ENCODE measurements around the gene CSNK1G1.
"Not testable (repeated sequence)": the region's sequence is repeated elsewhere in the genome, so short reads cannot be mapped to it uniquely, and the experiment has no call there.

The CSNK1G1 gene

DNA sequence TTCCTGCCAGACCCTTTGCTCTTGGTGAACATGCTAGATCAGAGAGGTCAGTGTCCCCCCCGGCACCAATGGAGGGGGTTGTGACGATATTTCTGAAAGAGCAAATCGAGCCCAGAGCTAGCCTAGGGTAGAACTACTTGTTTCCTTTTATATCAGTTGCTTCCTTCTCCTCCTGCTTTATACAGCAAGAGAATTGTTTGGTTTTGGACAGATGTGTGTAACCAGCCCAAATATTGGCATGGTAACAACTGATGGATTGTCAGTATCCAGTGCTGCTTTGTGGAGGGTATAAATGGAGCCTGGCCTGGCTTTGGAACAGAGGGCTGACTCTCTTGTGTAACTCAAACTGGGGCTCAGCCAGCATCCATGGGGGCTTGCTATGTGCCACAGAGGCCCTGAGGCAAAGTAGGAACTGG lies 233.0 kb downstream of the CSNK1G1 start:
- DNase-seq = no peak

DNA sequence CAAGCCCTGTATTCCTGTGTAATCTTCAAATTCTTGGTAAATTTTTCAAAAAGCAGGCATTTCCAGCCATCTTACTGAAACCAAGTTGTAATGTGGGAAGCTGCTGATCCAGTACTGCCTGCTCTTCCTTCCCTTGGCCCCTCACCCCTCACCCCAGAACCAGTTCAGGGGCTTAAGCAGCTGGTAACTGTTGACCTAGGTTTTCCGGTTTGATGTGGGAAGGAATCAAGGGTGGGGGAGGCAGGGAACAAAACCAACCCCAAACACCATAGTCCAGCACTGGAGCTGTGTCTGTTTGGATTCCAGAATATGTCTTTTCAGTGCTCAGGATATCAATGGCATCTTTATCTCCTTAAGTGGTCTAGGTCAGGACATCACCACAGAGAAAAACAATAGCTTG lies 233.5 kb downstream of the CSNK1G1 start:
- DNase-seq = no peak

DNA sequence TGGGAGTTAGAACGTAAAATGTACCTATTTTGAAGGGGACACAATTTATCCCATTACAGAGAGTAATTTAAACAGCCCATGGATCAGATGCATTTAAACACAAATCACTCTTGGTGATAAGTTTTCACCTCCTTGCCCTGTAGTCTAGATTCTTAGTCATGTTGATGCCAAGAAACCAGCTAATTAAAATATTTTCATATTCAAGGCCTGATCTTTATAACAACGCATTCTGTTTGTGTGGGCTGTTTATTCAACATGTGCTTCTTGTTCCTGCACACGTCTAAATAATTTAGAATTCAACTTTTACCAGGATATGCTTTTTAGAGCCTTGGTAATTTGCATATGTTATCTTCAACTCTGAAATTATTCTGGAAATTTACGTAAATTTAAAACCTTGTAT lies 234.4 kb downstream of the CSNK1G1 start:
- no peak for DNase-seq

DNA sequence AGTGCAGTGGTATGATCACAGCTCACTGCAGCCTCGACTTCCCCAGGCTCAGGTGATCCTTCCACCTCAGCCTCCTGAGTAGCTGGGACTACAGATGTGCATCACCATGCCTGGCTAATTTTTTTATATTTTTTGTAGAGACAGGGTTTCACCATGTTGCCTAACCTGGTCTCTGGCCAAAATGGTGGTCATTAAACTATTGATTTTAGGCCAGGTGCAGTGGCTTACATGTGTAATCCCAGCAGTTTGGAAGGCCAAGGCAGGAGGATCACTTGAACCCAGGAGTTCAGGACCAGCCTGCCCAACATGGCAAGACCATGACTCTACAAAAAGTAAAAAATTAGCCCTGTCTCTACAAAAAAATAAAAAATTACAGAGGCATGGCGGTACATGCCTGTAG lies 235.7 kb downstream of the CSNK1G1 start:
- not testable (repeated sequence) for DNase-seq

DNA sequence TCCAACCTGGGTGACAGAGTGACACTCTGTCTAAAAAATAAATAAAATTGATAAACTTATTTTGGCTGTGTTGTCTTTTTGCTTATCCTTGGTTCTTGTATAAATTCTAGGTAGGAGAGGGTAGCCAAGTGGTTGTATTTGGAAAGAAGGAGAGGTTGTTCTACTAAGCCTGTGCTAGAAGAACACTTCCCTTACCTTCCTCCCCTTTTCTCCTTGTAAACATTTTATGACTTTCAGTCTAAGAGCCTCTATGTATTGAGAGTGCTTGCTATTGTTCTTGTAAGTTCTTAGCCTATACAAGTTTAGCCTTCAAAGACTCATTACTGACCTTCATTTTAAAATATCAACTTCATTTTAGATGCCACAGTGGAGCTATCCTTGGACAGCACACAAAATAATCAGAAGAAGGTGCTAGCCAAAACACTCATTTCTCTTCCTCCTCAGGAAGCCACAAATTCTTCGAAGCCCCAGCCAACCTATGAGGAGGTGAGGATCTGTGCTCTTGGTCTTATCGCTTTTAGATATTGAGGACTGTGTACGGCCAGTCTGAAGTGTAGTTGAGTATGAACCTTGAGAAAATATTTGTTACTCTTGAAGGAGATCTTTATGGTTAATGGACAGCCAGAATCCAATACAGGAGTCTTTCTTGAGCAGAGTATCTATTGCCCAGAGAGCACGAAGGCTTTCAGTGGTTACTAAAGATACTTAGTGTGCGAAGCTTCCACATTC lies 238.1 kb downstream of the CSNK1G1 start:
- DNase-seq = no peak
